ENCODE measurements around the gene ADARB1.

- no peak for TF ChIP-seq CTCF (IDR thresholded peaks at IDR 0.05)
- TF ChIP-seq POLR2A (IDR thresholded peaks at IDR 0.05; ENCODE audit: low read depth): no peak
Observed at GRCh38 chr21:45126983-45127382, 52.6 kb downstream of the ADARB1 start.
